ENCODE data around the gene SLC15A3. TPM values are rescaled to one million over a fixed set of nuclear protein-coding genes. Genes with fewer than 3 reads are reported as not detected.

Gene SLC15A3
- total and polyA plus RNA-seq, 2 donors (not counting 1 experiment from before 2014, with no cell fraction given), result 10.5 to 29.9 TPM

- H3K79me2 ChIP-seq (ENCODE audit: control insufficient read depth, insufficient read depth, low read length), result no peaks in the 10 kb centered on the region
- H3K4me2 ChIP-seq (ENCODE audit: extremely low read depth, insufficient read depth, low read length), result no peak overlapping the region
- no peaks in the 10 kb centered on the region for H3K36me3 ChIP-seq (ENCODE audit: control insufficient read depth, insufficient read depth, low read length)
- no peak overlapping the region for H3K4me3 ChIP-seq (replicated peaks in 1 of 4; ENCODE audit: control extremely low read depth in 1 of 4, insufficient read depth in 1 of 4, low read depth in 3 of 4, low read length in 4 of 4)
- TF ChIP-seq EZH2 (IDR thresholded peaks at IDR 0.05; ENCODE audit: low read length, missing control alignments) (no peak), CTCF (conservative IDR thresholded peaks at IDR 0.05 in 1 of 2, IDR thresholded peaks at IDR 0.05 in 1 of 2; ENCODE audit: low read depth in 1 of 2, low read length in 2 of 2) (no peak)
- H3K27me3 ChIP-seq (ENCODE audit: control insufficient read depth, insufficient read depth, low read length), result no peaks in the 10 kb centered on the region
- no peak overlapping the region for H3K9ac ChIP-seq (ENCODE audit: insufficient read depth, low read length)
- no peaks in the 10 kb centered on the region for H3K9me3 ChIP-seq (ENCODE audit: control insufficient read depth, insufficient read depth, low read depth, low read length)
- H4K20me1 ChIP-seq (ENCODE audit: control insufficient read depth, extremely low read depth, insufficient read depth, low read length), result no peaks in the 10 kb centered on the region
- no peak overlapping the region for H3K27ac ChIP-seq (ENCODE audit: insufficient read depth, low read length)
- H3K4me1 ChIP-seq (ENCODE audit: control insufficient read depth, extremely low read depth, insufficient read depth, low read length), result peaks cover 2% of the 10 kb centered on the region
- no peak for DNase-seq (ENCODE audit: low read depth in 2 of 2)
- no peak overlapping the region for H2AFZ ChIP-seq (ENCODE audit: low read length)
These were observed 3.7 kb downstream of the SLC15A3 start for GRCh38 chr11:60948250-60948649.

GRCh38 chr11:60947700-60948099, 4.3 kb downstream of the SLC15A3 start:
- TF ChIP-seq CTCF (conservative IDR thresholded peaks at IDR 0.05 in 1 of 2, IDR thresholded peaks at IDR 0.05 in 1 of 2; ENCODE audit: low read depth in 1 of 2, low read length in 2 of 2), result no peak
- TF ChIP-seq EZH2 (IDR thresholded peaks at IDR 0.05; ENCODE audit: low read length, missing control alignments), result no peak
- Histone ChIP-seq H4K20me1 (ENCODE audit: control insufficient read depth, extremely low read depth, insufficient read depth, low read length) (no peaks in the 10 kb centered on the region), H3K4me1 (ENCODE audit: control insufficient read depth, extremely low read depth, insufficient read depth, low read length) (peaks cover 2% of the 10 kb centered on the region), H3K4me3 (replicated peaks in 1 of 4; ENCODE audit: control extremely low read depth in 1 of 4, insufficient read depth in 1 of 4, low read depth in 3 of 4, low read length in 4 of 4) (no peak overlapping the region), H3K4me2 (ENCODE audit: extremely low read depth, insufficient read depth, low read length) (no peak overlapping the region), H3K27ac (ENCODE audit: insufficient read depth, low read length) (no peak overlapping the region), H3K79me2 (ENCODE audit: control insufficient read depth, insufficient read depth, low read length) (no peaks in the 10 kb centered on the region), H3K9me3 (ENCODE audit: control insufficient read depth, insufficient read depth, low read depth, low read length) (no peaks in the 10 kb centered on the region), H3K27me3 (ENCODE audit: control insufficient read depth, insufficient read depth, low read length) (no peaks in the 10 kb centered on the region), H3K9ac (ENCODE audit: insufficient read depth, low read length) (no peak overlapping the region), H2AFZ (ENCODE audit: low read length) (no peak overlapping the region), H3K36me3 (ENCODE audit: control insufficient read depth, insufficient read depth, low read length) (no peaks in the 10 kb centered on the region)
- DNase-seq (ENCODE audit: low read depth in 2 of 2), result no peak

GRCh38 chr11:60946601-60947264, 5.2 kb downstream of the SLC15A3 start:
- Histone ChIP-seq H2AFZ (ENCODE audit: low read length) (no peak overlapping the region), H3K27ac (ENCODE audit: insufficient read depth, low read length) (no peak overlapping the region), H3K9ac (ENCODE audit: insufficient read depth, low read length) (no peak overlapping the region), H3K36me3 (ENCODE audit: control insufficient read depth, insufficient read depth, low read length) (no peaks in the 10 kb centered on the region), H3K4me3 (replicated peaks in 1 of 4; ENCODE audit: control extremely low read depth in 1 of 4, insufficient read depth in 1 of 4, low read depth in 3 of 4, low read length in 4 of 4) (no peak overlapping the region), H3K9me3 (ENCODE audit: control insufficient read depth, insufficient read depth, low read depth, low read length) (no peaks in the 10 kb centered on the region), H3K4me2 (ENCODE audit: extremely low read depth, insufficient read depth, low read length) (no peak overlapping the region), H3K4me1 (ENCODE audit: control insufficient read depth, extremely low read depth, insufficient read depth, low read length) (peaks cover 2% of the 10 kb centered on the region), H3K79me2 (ENCODE audit: control insufficient read depth, insufficient read depth, low read length) (no peaks in the 10 kb centered on the region), H3K27me3 (ENCODE audit: control insufficient read depth, insufficient read depth, low read length) (no peaks in the 10 kb centered on the region), H4K20me1 (ENCODE audit: control insufficient read depth, extremely low read depth, insufficient read depth, low read length) (no peaks in the 10 kb centered on the region)
- no peak for DNase-seq (ENCODE audit: low read depth in 2 of 2)
- TF ChIP-seq CTCF (conservative IDR thresholded peaks at IDR 0.05 in 1 of 2, IDR thresholded peaks at IDR 0.05 in 1 of 2; ENCODE audit: low read depth in 1 of 2, low read length in 2 of 2) (no peak), EZH2 (IDR thresholded peaks at IDR 0.05; ENCODE audit: low read length, missing control alignments) (no peak)
